ENCODE measurements around the gene POMP. TPM values are rescaled to one million over a fixed set of nuclear protein-coding genes. Genes with fewer than 3 reads are reported as not detected.

Gene POMP
- total RNA-seq, 1 experiment from 2014 or later: 92.0 TPM

GRCh38 chr13:28620011-28620830, 38.7 kb upstream of the POMP start:
- intact Hi-C loops (cut with micrococcal nuclease; ENCODE audit: unreplicated experiment): no loop called here
- BruUV-seq (replicated peaks): no TSS peak

GRCh38 chr13:28621449-28621848, 37.5 kb upstream of the POMP start:
- no TSS peak for BruUV-seq (replicated peaks)
- POLR2A ChIA-PET: no interaction called here

More at GRCh38 chr13:28620011-28620830, 38.7 kb upstream of the POMP start:
- TF ChIP-seq POLR2AphosphoS5 (IDR thresholded peaks at IDR 0.05; ENCODE audit: low read depth, low read length) (no peak), TCF7L2 (IDR thresholded peaks at IDR 0.05; ENCODE audit: low read depth, low read length) (no peak), SIN3A (IDR thresholded peaks at IDR 0.05; ENCODE audit: borderline replicate concordance, insufficient read depth, low read depth, low read length) (no peak), CTCF (IDR thresholded peaks at IDR 0.05) (no peak), REST (IDR thresholded peaks at IDR 0.05; ENCODE audit: insufficient read depth in 1 of 2, low read depth in 2 of 2, low read length in 1 of 2) (no peak)
- H3K4me3 ChIP-seq (ENCODE audit: low read depth in 2 of 2, low read length in 2 of 2): no peak overlapping the region
- ChIA-PET CTCF (no interaction called here), POLR2A (no interaction called here)
- DNase-seq (ENCODE audit: low read depth, low spot score) (no peak), ATAC-seq (no peak)
- H3K4me1 ChIP-seq (ENCODE audit: control insufficient read depth, insufficient read depth, low read length): no peaks in the 10 kb centered on the region
- H3K27ac ChIP-seq (ENCODE audit: low read length): no peak overlapping the region
- no peaks in the 10 kb centered on the region for H3K9me3 ChIP-seq (ENCODE audit: control insufficient read depth, insufficient read depth, low read depth, low read length)
- in situ Hi-C loops (cut with HindIII; ENCODE audit: low pct_unique_long_range_greater_than_20kb, low sequenced_read_pairs): no loop called here
- H3K27me3 ChIP-seq (ENCODE audit: control insufficient read depth, insufficient read depth, low read length): no peaks in the 10 kb centered on the region
- H3K36me3 ChIP-seq (ENCODE audit: control insufficient read depth, insufficient read depth, low read length): no peaks in the 10 kb centered on the region

More at GRCh38 chr13:28621449-28621848, 37.5 kb upstream of the POMP start:
- no peak overlapping the region for H3K27ac ChIP-seq (ENCODE audit: low read length)
- no peaks in the 10 kb centered on the region for H3K4me1 ChIP-seq (ENCODE audit: control insufficient read depth, insufficient read depth, low read length)
- ATAC-seq: no peak
- CTCF ChIA-PET: no interaction called here
- no peak overlapping the region for H3K4me3 ChIP-seq (ENCODE audit: low read depth in 2 of 2, low read length in 2 of 2)
- no peaks in the 10 kb centered on the region for H3K36me3 ChIP-seq (ENCODE audit: control insufficient read depth, insufficient read depth, low read length)
- intact Hi-C loops (cut with micrococcal nuclease; ENCODE audit: unreplicated experiment) (no loop called here), in situ Hi-C loops (cut with HindIII; ENCODE audit: low pct_unique_long_range_greater_than_20kb, low sequenced_read_pairs) (no loop called here)
- DNase-seq (ENCODE audit: low read depth, low spot score): no peak
- no peaks in the 10 kb centered on the region for H3K9me3 ChIP-seq (ENCODE audit: control insufficient read depth, insufficient read depth, low read depth, low read length)
- H3K27me3 ChIP-seq (ENCODE audit: control insufficient read depth, insufficient read depth, low read length): no peaks in the 10 kb centered on the region
- no peak for TF ChIP-seq TCF7L2 (IDR thresholded peaks at IDR 0.05; ENCODE audit: low read depth, low read length)
- TF ChIP-seq REST (IDR thresholded peaks at IDR 0.05; ENCODE audit: insufficient read depth in 1 of 2, low read depth in 2 of 2, low read length in 1 of 2): no peak
- no peak for TF ChIP-seq SIN3A (IDR thresholded peaks at IDR 0.05; ENCODE audit: borderline replicate concordance, insufficient read depth, low read depth, low read length)

Measured in Panc1 (cell line).